Natural killer cell treated with Interleukin-12 subunit alpha and Interleukin-12 subunit beta and Interleukin-15 and Interleukin-18, amount 100 ng/mL, for 72 hours (primary cell): ENCODE results near the gene CLDN19. TPM values are rescaled to one million over a fixed set of nuclear protein-coding genes. Genes with fewer than 3 reads are reported as not detected.

Source experiments
- ATAC-seq, 2 donors: fragments of 150-1000 bp; cut with Tn5 transposase in 1 of 2; sonication (Bioruptor Pico), chemical (Tn5 transposase) in 1 of 2; 2 replicates each; pipeline ENCODE4 v1.10.0; 2021
- DNase-seq: peaks from one replicate; pipeline ENCODE4 v3.0.0; 2022; ENCODE audit warnings: low spot score
- H3K27ac Mint-ChIP-seq, 2 donors: 1 replicate in 1 of 2; 2 replicates in 1 of 2; pipeline ENCODE4 v1.8.0; 2022; ENCODE audit warnings: mixed read lengths in 2 of 2, mild to moderate bottlenecking in 1 of 2, moderate library complexity in 1 of 2
- H3K27me3 Mint-ChIP-seq, 2 donors: 1 replicate in 1 of 2; 2 replicates in 1 of 2; pipeline ENCODE4 v1.8.0; 2022; ENCODE audit warnings: mixed read lengths in 2 of 2
- H3K36me3 Mint-ChIP-seq: one replicate; pipeline ENCODE4 v1.8.0; 2022; ENCODE audit warnings: mixed read lengths
- H3K4me1 Mint-ChIP-seq, 2 donors: 1 replicate in 1 of 2; 2 replicates in 1 of 2; pipeline ENCODE4 v1.8.0; 2022; ENCODE audit warnings: low read depth in 2 of 2, mixed read lengths in 2 of 2, mild to moderate bottlenecking in 1 of 2
- H3K4me3 Mint-ChIP-seq: one replicate; pipeline ENCODE4 v1.8.0; 2022; ENCODE audit warnings: mixed read lengths
- H3K9me3 Mint-ChIP-seq: 2 replicates; pipeline ENCODE4 v1.8.0; 2022; ENCODE audit warnings: mixed read lengths
- total RNA-seq, 2 donors: library from RNA; stranded (reverse); gene quantifications; one replicate each; pipeline ENCODE4 v1.2.3, GENCODE V29; 2022

CLDN19 gene
- total RNA-seq, 2 donors from 2014 or later: not detected

GRCh38 chr1:42738678-42739226, 1.3 kb downstream of the CLDN19 start:
- H3K4me3 Mint-ChIP-seq: no peak overlapping the region
- no peaks in the 10 kb centered on the region for H3K9me3 Mint-ChIP-seq
- H3K27ac Mint-ChIP-seq: no peak overlapping the region
- H3K36me3 Mint-ChIP-seq: no peaks in the 10 kb centered on the region
- ATAC-seq (no peak), DNase-seq (no peak)
- H3K27me3 Mint-ChIP-seq: no peaks in the 10 kb centered on the region
- H3K4me1 Mint-ChIP-seq: peaks cover 0 to 4% of the 10 kb centered on the region in 2 donors

DNA sequence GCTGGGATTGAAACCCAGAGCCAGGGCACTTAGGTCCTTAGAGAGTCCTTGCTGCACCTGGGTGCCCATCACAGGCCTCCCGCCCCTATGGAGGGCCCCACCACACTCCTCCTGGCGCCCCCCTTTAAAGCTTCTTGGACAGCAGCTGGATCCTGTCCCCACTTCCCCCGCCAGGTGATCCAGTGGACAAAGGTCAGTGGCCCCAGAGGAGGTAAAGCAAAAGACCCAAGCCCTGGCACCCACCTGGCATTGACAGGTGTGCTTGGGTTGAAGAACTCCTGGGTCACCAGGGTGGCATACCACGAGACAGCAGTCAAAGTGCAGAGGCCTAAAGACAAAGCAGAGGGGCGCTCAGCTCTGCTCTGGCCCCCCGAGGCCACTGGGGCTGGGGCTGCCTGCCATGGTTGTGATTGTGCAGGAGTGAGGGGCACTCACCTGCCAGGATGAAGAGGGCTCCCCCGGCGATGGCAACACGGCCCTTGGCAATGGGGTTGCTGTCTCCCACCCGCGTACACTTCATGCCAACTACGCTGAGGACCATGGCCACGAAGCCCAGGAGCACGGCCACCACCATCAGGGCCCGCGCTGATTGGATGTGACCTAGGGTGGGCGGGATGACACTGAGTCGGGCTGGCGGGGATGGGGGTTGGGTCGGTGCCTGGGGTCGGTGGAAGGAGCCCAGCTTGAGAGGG, 1.9 kb downstream of the CLDN19 start:
- ATAC-seq (no peak), DNase-seq (no peak)
- H3K4me1 Mint-ChIP-seq: peaks cover 0 to 4% of the 10 kb centered on the region in 2 donors
- no peak overlapping the region for H3K4me3 Mint-ChIP-seq
- H3K36me3 Mint-ChIP-seq: no peaks in the 10 kb centered on the region
- no peaks in the 10 kb centered on the region for H3K9me3 Mint-ChIP-seq
- H3K27ac Mint-ChIP-seq: no peak overlapping the region
- no peaks in the 10 kb centered on the region for H3K27me3 Mint-ChIP-seq

DNA sequence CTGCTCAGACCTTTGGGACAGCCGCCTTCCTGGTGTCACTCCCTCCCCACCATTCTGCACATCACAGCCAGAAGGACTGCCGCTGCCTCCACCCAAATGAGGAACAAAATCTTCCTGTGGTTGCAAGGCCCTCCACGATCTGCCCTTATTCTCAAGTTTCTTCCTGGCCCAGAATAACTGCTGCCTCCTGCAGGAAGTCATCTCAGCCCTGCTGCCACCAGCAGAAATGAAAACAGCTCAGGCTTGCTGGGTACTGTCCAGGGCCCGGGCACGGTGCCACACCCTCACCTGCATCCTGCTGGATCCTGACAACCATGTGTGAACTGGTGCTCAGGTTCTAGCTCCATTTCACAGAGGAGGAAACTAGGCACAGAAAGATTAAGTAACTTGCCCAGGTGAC, 2.8 kb downstream of the CLDN19 start:
- DNase-seq (no peak), ATAC-seq (no peak)
- Mint-ChIP-seq H3K4me3 (no peak overlapping the region), H3K36me3 (no peaks in the 10 kb centered on the region), H3K27me3 (no peaks in the 10 kb centered on the region), H3K9me3 (no peaks in the 10 kb centered on the region), H3K4me1 (peaks cover 0 to 4% of the 10 kb centered on the region in 2 donors), H3K27ac (no peak overlapping the region)

- no peak for ATAC-seq
- no peak overlapping the region for H3K4me3 Mint-ChIP-seq
- H3K4me1 Mint-ChIP-seq: peaks cover 0 to 4% of the 10 kb centered on the region in 2 donors
- H3K9me3 Mint-ChIP-seq: no peaks in the 10 kb centered on the region
- no peak overlapping the region for H3K27ac Mint-ChIP-seq
- H3K27me3 Mint-ChIP-seq: no peaks in the 10 kb centered on the region
- DNase-seq: no peak
- H3K36me3 Mint-ChIP-seq: no peaks in the 10 kb centered on the region
Observed at GRCh38 chr1:42736571-42737200, 3.4 kb downstream of the CLDN19 start.

GRCh38 chr1:42736152-42736551, 3.9 kb downstream of the CLDN19 start:
- ATAC-seq (no peak), DNase-seq (no peak)
- Mint-ChIP-seq H3K4me3 (no peak overlapping the region), H3K27me3 (no peaks in the 10 kb centered on the region), H3K36me3 (no peaks in the 10 kb centered on the region), H3K27ac (no peak overlapping the region), H3K4me1 (peaks cover 0 to 4% of the 10 kb centered on the region in 2 donors), H3K9me3 (no peaks in the 10 kb centered on the region)

- ATAC-seq: no peak
- Mint-ChIP-seq H3K4me1 (peaks cover 0 to 4% of the 10 kb centered on the region in 2 donors), H3K27me3 (no peaks in the 10 kb centered on the region), H3K4me3 (no peak overlapping the region), H3K27ac (no peak overlapping the region), H3K36me3 (no peaks in the 10 kb centered on the region), H3K9me3 (no peaks in the 10 kb centered on the region)
- no peak for DNase-seq
Observed at GRCh38 chr1:42735477-42736105, 4.4 kb downstream of the CLDN19 start.

- Mint-ChIP-seq H3K27ac (no peak overlapping the region), H3K27me3 (no peaks in the 10 kb centered on the region), H3K36me3 (no peaks in the 10 kb centered on the region), H3K4me1 (peaks cover 0 to 4% of the 10 kb centered on the region in 2 donors), H3K4me3 (no peak overlapping the region), H3K9me3 (no peaks in the 10 kb centered on the region)
- DNase-seq (no peak), ATAC-seq (no peak)
Observed at GRCh38 chr1:42735056-42735455, 5.0 kb downstream of the CLDN19 start.

GRCh38 chr1:42734201-42735035, 5.6 kb downstream of the CLDN19 start:
- ATAC-seq (no peak), DNase-seq (no peak)
- Mint-ChIP-seq H3K4me3 (no peak overlapping the region), H3K9me3 (no peaks in the 10 kb centered on the region), H3K36me3 (no peaks in the 10 kb centered on the region), H3K27ac (no peak overlapping the region), H3K27me3 (no peaks in the 10 kb centered on the region), H3K4me1 (peaks cover 0 to 4% of the 10 kb centered on the region in 2 donors)

- Mint-ChIP-seq H3K36me3 (no peaks in the 10 kb centered on the region), H3K27me3 (no peaks in the 10 kb centered on the region), H3K4me3 (no peak overlapping the region), H3K27ac (no peak overlapping the region), H3K9me3 (no peaks in the 10 kb centered on the region), H3K4me1 (peaks cover 0 to 4% of the 10 kb centered on the region in 2 donors)
- no peak for ATAC-seq
- no peak for DNase-seq
Observed at GRCh38 chr1:42733415-42734200, 6.4 kb downstream of the CLDN19 start.

- Mint-ChIP-seq H3K36me3 (no peaks in the 10 kb centered on the region), H3K27ac (no peak overlapping the region), H3K4me3 (no peak overlapping the region), H3K4me1 (peaks cover 0 to 1% of the 10 kb centered on the region in 2 donors), H3K27me3 (no peaks in the 10 kb centered on the region), H3K9me3 (no peaks in the 10 kb centered on the region)
- no peak for ATAC-seq
- no peak for DNase-seq
Observed at GRCh38 chr1:42732126-42732680, 7.8 kb downstream of the CLDN19 start.

DNA sequence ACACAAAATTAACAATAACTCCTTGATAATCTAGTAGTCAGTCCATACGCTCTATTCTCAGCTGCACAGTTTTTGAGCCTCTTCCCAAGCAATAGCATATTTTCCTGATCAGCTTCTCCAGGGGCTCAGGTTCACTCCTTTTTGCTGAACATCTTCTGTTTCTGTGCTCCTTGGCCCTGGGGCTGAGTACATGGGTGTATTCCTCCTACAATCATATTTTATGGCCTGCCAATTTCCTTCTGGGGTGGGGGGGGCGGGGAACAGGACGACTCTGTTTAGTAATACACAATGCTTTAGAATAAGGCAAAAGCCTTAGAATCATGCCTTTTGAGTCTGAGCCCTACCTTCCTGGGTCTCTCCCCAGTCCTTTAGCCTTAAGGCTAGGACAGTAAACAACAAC, 8.5 kb downstream of the CLDN19 start:
- Mint-ChIP-seq H3K27me3 (no peaks in the 10 kb centered on the region), H3K27ac (no peak overlapping the region), H3K4me1 (no peaks in the 10 kb centered on the region), H3K36me3 (no peaks in the 10 kb centered on the region), H3K9me3 (no peaks in the 10 kb centered on the region), H3K4me3 (no peak overlapping the region)
- ATAC-seq (no peak), DNase-seq (no peak)

DNA sequence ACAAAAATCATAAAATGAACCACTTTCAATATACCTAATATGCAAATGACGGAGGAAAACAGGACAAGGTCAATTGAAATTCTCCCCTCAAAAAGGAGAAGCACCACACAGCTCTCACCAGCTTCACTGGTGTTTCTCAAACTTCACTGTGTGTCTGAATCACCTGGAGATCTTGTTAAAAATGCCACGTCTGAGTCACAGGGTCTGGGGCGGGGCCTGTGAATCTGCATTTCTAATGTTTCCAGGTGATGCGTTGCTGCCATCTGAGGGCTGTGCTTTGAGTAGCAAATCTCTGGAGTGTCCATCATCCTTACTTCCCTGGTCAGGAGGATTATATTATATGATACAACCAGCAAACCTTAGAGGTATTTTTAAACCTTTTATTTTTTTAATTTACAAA, 9.0 kb downstream of the CLDN19 start:
- Mint-ChIP-seq H3K9me3 (no peaks in the 10 kb centered on the region), H3K4me3 (no peak overlapping the region), H3K4me1 (no peaks in the 10 kb centered on the region), H3K36me3 (no peaks in the 10 kb centered on the region), H3K27me3 (no peaks in the 10 kb centered on the region), H3K27ac (no peak overlapping the region)
- ATAC-seq (no peak), DNase-seq (no peak)

DNA sequence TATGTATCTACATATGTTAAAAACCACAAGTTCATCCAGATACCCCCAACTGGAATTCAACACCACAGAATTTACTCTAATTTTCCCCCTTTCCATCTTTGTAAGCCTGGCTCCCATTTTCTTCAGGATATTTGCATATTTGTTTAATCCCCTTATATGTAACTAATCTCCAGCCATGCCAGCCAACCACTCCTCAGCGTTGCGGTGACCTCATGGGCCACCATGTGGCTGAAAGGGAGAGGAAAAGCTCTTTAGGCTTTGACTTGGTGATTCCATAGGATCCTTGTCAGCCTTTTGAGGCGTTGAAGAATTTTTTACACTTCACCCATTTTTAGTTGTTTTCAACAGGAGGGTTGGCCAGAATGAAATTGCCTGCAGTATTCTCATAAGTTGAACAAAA, 10.0 kb downstream of the CLDN19 start:
- no peaks in the 10 kb centered on the region for H3K27me3 Mint-ChIP-seq
- no peaks in the 10 kb centered on the region for H3K4me1 Mint-ChIP-seq
- no peak for ATAC-seq
- no peaks in the 10 kb centered on the region for H3K36me3 Mint-ChIP-seq
- no peak for DNase-seq
- no peaks in the 10 kb centered on the region for H3K9me3 Mint-ChIP-seq
- no peak overlapping the region for H3K4me3 Mint-ChIP-seq
- no peak overlapping the region for H3K27ac Mint-ChIP-seq
